Neural cell (in vitro differentiated cells): ENCODE data around the gene RASA4B. TPM values are rescaled to one million over a fixed set of nuclear protein-coding genes. Genes with fewer than 3 reads are reported as not detected.
A peak's percentile ranks its signal among the peaks of the same experiment; 100 is the strongest.
"Not testable (repeated sequence)": the region's sequence is repeated elsewhere in the genome, so short reads cannot be mapped to it uniquely, and the experiment has no call there.

ENCODE experiments used
- H2AFZ ChIP-seq: fragments of 200-600, 300-800 bp; sonication (generic), shearing (Covaris generic); 2 replicates; pipeline ENCODE4 v1.6.0; 2014; ENCODE audit warnings: low read depth, mild to moderate bottlenecking, antibody characterized with exemption, low read length, moderate library complexity
- H3F3A ChIP-seq: fragments of 200-600 bp; shearing (Covaris generic); 2 replicates; pipeline ENCODE4 v1.6.1; 2016; ENCODE audit warnings: mild to moderate bottlenecking, moderate library complexity, mixed read lengths, antibody characterized with exemption, low read length; ENCODE audit not compliant: insufficient read depth, poor library complexity, severe bottlenecking
- H3K27ac ChIP-seq: fragments of 200-600, 300-800 bp; sonication (generic), shearing (Covaris generic); 2 replicates; pipeline ENCODE4 v1.5.1; 2014; ENCODE audit warnings: mild to moderate bottlenecking, low read length, moderate library complexity
- H3K27me3 ChIP-seq: fragments of 300-800, 200-600 bp; sonication (generic), shearing (Covaris generic); 2 replicates; pipeline ENCODE4 v1.6.0; 2014; ENCODE audit warnings: mild to moderate bottlenecking, low read depth, low read length, moderate library complexity; ENCODE audit not compliant: insufficient read depth
- H3K36me3 ChIP-seq: fragments of 300-800, 200-600 bp; sonication (generic), shearing (Covaris generic); 2 replicates; pipeline ENCODE4 v1.5.1; 2014; ENCODE audit warnings: mild to moderate bottlenecking, antibody characterized with exemption, low read length, moderate library complexity; ENCODE audit not compliant: insufficient read depth
- H3K4me2 ChIP-seq: fragments of 300-800, 200-600 bp; sonication (generic), shearing (Covaris generic); 2 replicates; pipeline ENCODE4 v1.6.0; 2014; ENCODE audit warnings: mild to moderate bottlenecking, low read length
- H3K4me3 ChIP-seq: fragments of 300-800, 200-600 bp; sonication (generic), shearing (Covaris generic); 2 replicates; pipeline ENCODE4 v1.5.1; 2014; ENCODE audit warnings: mild to moderate bottlenecking, low read length, moderate library complexity
- H3K79me2 ChIP-seq: fragments of 200-600 bp; shearing (Covaris generic); replicated peaks from 2 replicates; pipeline ENCODE4 v1.6.0; 2014; ENCODE audit warnings: mild to moderate bottlenecking, low read length, moderate library complexity; ENCODE audit not compliant: insufficient read depth
- H3K9ac ChIP-seq: fragments of 300-800, 200-600 bp; sonication (generic), shearing (Covaris generic); 2 replicates; pipeline ENCODE4 v1.6.1; 2016; ENCODE audit warnings: mild to moderate bottlenecking, low read length, mixed read lengths
- H3K9me2 ChIP-seq: fragments of 200-600 bp; shearing (Covaris generic); 2 replicates; pipeline ENCODE4 v1.6.1; 2016; ENCODE audit warnings: mild to moderate bottlenecking, low read length, mixed read lengths; ENCODE audit not compliant: insufficient read depth
- H3K9me3 ChIP-seq: fragments of 200-600, 300-800 bp; sonication (generic), shearing (Covaris generic); 2 replicates; pipeline ENCODE4 v1.6.1; 2016; ENCODE audit warnings: mild to moderate bottlenecking, mixed run types, low read length, moderate library complexity, mixed read lengths
- H4K20me1 ChIP-seq: fragments of 200-600 bp; shearing (Covaris generic); 2 replicates; pipeline ENCODE4 v1.6.1; 2016; ENCODE audit warnings: mild to moderate bottlenecking, mixed run types; ENCODE audit not compliant: insufficient read depth
- POLR2AphosphoS5 ChIP-seq: IDR thresholded peaks from 2 replicates; pipeline ENCODE4 v1.6.1; 2012
- polyA plus RNA-seq: library from polyadenylated mRNA; depleted of rRNA; stranded (reverse); fragments of >200 nt; gene quantifications from 2 replicates; pipeline ENCODE4 v1.2.3, GENCODE V29; 2014

Gene RASA4B
- polyA plus RNA-seq, 1 donor from 2014 or later = 31.9 TPM

DNA sequence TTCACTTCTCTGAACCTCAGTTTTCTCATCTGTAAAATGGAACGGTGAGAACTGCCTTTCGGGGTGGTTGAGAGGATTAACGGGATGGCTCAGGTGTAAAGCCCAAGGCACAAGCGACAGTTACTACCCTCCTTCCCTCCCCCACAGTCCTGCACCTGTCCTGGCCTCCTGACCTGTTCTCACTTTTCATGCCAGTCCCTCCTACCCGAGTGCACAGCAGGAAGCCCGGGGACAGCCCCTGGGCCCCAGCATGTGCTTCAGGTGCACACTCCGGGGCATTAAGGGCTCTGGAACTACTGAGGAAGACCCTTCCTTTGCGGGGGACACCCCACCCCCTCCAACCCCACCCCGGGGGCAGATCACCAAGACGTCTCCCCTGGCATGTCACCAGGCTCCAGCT lies 626 bp downstream of the RASA4B start:
- H3K9ac ChIP-seq, H3K36me3 ChIP-seq, H3K4me3 ChIP-seq, H3K9me3 ChIP-seq, H4K20me1 ChIP-seq, H3K4me2 ChIP-seq, H3K79me2 ChIP-seq, H3K27ac ChIP-seq, H3K27me3 ChIP-seq, H3K9me2 ChIP-seq, H3F3A ChIP-seq, H2AFZ ChIP-seq: not testable (repeated sequence)

- H3K79me2 ChIP-seq = not testable (repeated sequence)
Measured at GRCh38 chr7:102515889-102516288, 1.7 kb downstream of the RASA4B start.

GRCh38 chr7:102514881-102515721 lies 2.5 kb downstream of the RASA4B start:
- H3K27me3 ChIP-seq, H2AFZ ChIP-seq, H3K79me2 ChIP-seq, H3F3A ChIP-seq, H3K36me3 ChIP-seq, H3K4me3 ChIP-seq, H3K9me2 ChIP-seq, H3K4me2 ChIP-seq, H3K9me3 ChIP-seq, H3K9ac ChIP-seq, H3K27ac ChIP-seq, H4K20me1 ChIP-seq: not testable (repeated sequence)

More at GRCh38 chr7:102515889-102516288, 1.7 kb downstream of the RASA4B start:
- H3K9ac ChIP-seq, H3F3A ChIP-seq, H3K9me2 ChIP-seq, H4K20me1 ChIP-seq, H3K27me3 ChIP-seq, H3K36me3 ChIP-seq, H3K9me3 ChIP-seq, H3K4me3 ChIP-seq, H2AFZ ChIP-seq, H3K27ac ChIP-seq, H3K4me2 ChIP-seq: not testable (repeated sequence)

DNA sequence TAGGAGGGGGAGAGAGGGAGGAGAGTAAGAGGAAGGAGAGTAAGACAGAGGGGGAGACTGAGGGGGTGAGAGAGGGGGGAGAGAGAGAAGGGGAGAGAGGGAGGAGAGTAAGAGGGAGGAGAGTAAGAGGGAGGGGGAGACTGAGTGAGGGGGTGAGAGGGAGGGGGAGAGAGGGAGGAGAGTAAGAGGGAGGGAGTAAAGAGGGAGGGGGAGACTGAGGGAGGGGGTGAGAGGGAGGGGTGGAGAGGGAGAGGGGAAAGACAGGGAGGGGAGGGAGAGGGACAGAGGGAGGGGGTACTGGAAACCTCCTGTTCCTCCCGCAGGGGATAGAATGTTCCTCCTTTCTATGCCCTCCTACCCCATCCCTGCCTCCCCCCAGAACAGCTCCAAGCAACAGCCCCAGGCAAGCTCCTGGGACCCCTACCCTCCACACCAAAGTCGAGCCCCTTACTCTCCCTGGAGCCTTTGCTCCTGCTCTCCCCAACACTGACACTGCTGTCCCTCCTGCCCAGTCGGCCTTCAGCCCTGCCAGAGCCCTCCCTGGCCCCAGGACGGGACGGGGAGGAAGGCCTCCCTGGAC lies 4.8 kb downstream of the RASA4B start:
- H3K27me3 ChIP-seq, H3K79me2 ChIP-seq, H3K4me2 ChIP-seq, H3K9me2 ChIP-seq, H3F3A ChIP-seq, H3K9me3 ChIP-seq, H3K36me3 ChIP-seq, H2AFZ ChIP-seq, H4K20me1 ChIP-seq: not testable (repeated sequence)
- H3K27ac ChIP-seq = peak overlapping the region; percentile 75
- peak overlapping the region; percentile 57 for H3K4me3 ChIP-seq
- TF ChIP-seq POLR2AphosphoS5 = peak; percentile 8
- H3K9ac ChIP-seq = peak overlapping the region; percentile 63

GRCh38 chr7:102511860-102512522 lies 5.6 kb downstream of the RASA4B start:
- H3K9me3 ChIP-seq, H3K36me3 ChIP-seq, H3K79me2 ChIP-seq, H3F3A ChIP-seq, H2AFZ ChIP-seq, H3K9me2 ChIP-seq, H4K20me1 ChIP-seq, H3K27me3 ChIP-seq, H3K4me3 ChIP-seq, H3K4me2 ChIP-seq, H3K9ac ChIP-seq: not testable (repeated sequence)
- H3K27ac ChIP-seq = peak overlapping the region; percentile 75

- H3K79me2 ChIP-seq, H3K4me2 ChIP-seq, H3K36me3 ChIP-seq, H3F3A ChIP-seq, H3K4me3 ChIP-seq, H3K27ac ChIP-seq, H2AFZ ChIP-seq, H3K9ac ChIP-seq, H3K9me3 ChIP-seq, H3K27me3 ChIP-seq, H3K9me2 ChIP-seq, H4K20me1 ChIP-seq: not testable (repeated sequence)
Measured at GRCh38 chr7:102510575-102510974, 7.0 kb downstream of the RASA4B start.

DNA sequence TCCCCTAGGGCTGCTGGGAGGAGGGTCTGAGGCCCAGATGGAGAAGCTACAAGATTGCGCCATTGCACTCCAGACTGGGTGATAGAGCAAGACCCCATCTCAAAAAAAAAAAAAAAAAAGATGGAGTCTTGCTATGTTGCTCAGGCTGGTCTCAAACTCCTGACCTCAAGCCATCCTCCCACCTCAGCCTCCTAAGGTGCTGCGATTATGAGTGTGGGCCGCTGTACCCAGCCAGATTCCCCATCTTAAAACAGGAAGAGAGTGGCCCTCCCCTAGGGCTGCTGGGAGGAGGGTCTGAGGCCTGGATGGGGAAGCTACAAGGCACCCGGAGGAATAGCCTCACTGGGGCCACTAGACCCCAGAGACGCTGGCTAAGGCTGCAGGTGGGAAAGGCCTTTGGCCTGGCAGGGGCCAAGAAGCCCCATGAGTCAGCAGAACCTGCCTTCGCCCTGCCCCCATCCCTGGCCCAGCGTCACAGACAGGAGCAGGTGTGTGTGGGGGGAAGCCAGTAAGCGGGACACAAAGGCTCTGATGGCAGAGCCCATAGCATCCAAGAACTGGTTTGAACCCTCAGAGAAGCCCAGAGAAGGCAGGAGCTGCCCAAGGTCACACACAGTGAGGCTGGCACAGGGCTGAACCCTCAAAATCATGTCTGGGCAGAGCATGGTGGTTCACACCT lies 10.0 kb downstream of the RASA4B start:
- H3K27me3 ChIP-seq, H3K4me3 ChIP-seq, H3K9me3 ChIP-seq, H3K4me2 ChIP-seq, H2AFZ ChIP-seq, H3K27ac ChIP-seq, H3K9me2 ChIP-seq, H3F3A ChIP-seq, H3K9ac ChIP-seq, H4K20me1 ChIP-seq, H3K36me3 ChIP-seq, H3K79me2 ChIP-seq: not testable (repeated sequence)
